NCI-H1048 (cell line): ENCODE data around the gene ELL2.
"Not testable (repeated sequence)": the region's sequence is repeated elsewhere in the genome, so short reads cannot be mapped to it uniquely, and the experiment has no call there.

Experiments
- DNase-seq: peaks from one replicate; lab custom pipeline; 2025; lab: John Stamatoyannopoulos, UW

The ELL2 gene

GRCh38 chr5:95907740-95908706, 53.6 kb downstream of the ELL2 start:
- DNase-seq, result no peak

GRCh38 chr5:95907067-95907705, 54.5 kb downstream of the ELL2 start:
- no peak for DNase-seq

- DNase-seq, result not testable (repeated sequence)
These were observed 55.3 kb downstream of the ELL2 start for GRCh38 chr5:95906398-95906797.

GRCh38 chr5:95904827-95905226, 56.8 kb downstream of the ELL2 start:
- DNase-seq, result no peak

- no peak for DNase-seq
These were observed 57.8 kb downstream of the ELL2 start for GRCh38 chr5:95903838-95904237.

- no peak for DNase-seq
These were observed 59.7 kb downstream of the ELL2 start for GRCh38 chr5:95901676-95902627.

GRCh38 chr5:95900383-95900958, 61.2 kb downstream of the ELL2 start:
- DNase-seq, result no peak

- no peak for DNase-seq
These were observed 61.8 kb downstream of the ELL2 start for GRCh38 chr5:95899829-95900228.

GRCh38 chr5:95899006-95899405, 62.6 kb downstream of the ELL2 start:
- no peak for DNase-seq

- DNase-seq, result no peak
These were observed 65.9 kb downstream of the ELL2 start for GRCh38 chr5:95895771-95896170.

GRCh38 chr5:95895251-95895650, 66.4 kb downstream of the ELL2 start:
- DNase-seq, result no peak

- no peak for DNase-seq
These were observed 68.8 kb downstream of the ELL2 start for GRCh38 chr5:95892784-95893354.

- no peak for DNase-seq
These were observed 70.2 kb downstream of the ELL2 start for GRCh38 chr5:95891499-95891898.

- no peak for DNase-seq
These were observed 72.6 kb downstream of the ELL2 start for GRCh38 chr5:95889076-95889475.

- no peak for DNase-seq
These were observed 73.7 kb downstream of the ELL2 start for GRCh38 chr5:95887977-95888376.

- DNase-seq, result no peak
These were observed 75.2 kb downstream of the ELL2 start for GRCh38 chr5:95886340-95887044.

GRCh38 chr5:95884511-95884910, 77.1 kb downstream of the ELL2 start:
- no peak for DNase-seq

- DNase-seq, result no peak
These were observed 77.7 kb downstream of the ELL2 start for GRCh38 chr5:95884017-95884325.

GRCh38 chr5:95883185-95884016, 78.2 kb downstream of the ELL2 start:
- no peak for DNase-seq

GRCh38 chr5:95881833-95882232, 79.8 kb downstream of the ELL2 start:
- no peak for DNase-seq
